GM19025 (cell line): ENCODE measurements around the gene MAPK7.
A peak's percentile ranks its signal among the peaks of the same experiment; 100 is the strongest.

Experiments
- ATAC-seq: cut with Tn5 transposase; IDR thresholded peaks from one replicate; pipeline ENCODE4 v1.9.1; 2021; ENCODE audit warnings: mild to moderate bottlenecking, low read depth, moderate library complexity; ENCODE audit not compliant: unreplicated experiment

Gene MAPK7

GRCh38 chr17:19362277-19363113 is 15.8 kb upstream of the MAPK7 start, which contains the start of gene B9D1:
Gene B9D1, minus strand, starts transcription at chr17:19362723. Its CDS starts 154 bp downstream, at chr17:19362569.
- ATAC-seq: peak; percentile 81

GRCh38 chr17:19363114-19363438 is 15.2 kb upstream of the MAPK7 start:
- no peak for ATAC-seq

GRCh38 chr17:19363460-19364035 is 14.8 kb upstream of the MAPK7 start:
- ATAC-seq: no peak

DNA sequence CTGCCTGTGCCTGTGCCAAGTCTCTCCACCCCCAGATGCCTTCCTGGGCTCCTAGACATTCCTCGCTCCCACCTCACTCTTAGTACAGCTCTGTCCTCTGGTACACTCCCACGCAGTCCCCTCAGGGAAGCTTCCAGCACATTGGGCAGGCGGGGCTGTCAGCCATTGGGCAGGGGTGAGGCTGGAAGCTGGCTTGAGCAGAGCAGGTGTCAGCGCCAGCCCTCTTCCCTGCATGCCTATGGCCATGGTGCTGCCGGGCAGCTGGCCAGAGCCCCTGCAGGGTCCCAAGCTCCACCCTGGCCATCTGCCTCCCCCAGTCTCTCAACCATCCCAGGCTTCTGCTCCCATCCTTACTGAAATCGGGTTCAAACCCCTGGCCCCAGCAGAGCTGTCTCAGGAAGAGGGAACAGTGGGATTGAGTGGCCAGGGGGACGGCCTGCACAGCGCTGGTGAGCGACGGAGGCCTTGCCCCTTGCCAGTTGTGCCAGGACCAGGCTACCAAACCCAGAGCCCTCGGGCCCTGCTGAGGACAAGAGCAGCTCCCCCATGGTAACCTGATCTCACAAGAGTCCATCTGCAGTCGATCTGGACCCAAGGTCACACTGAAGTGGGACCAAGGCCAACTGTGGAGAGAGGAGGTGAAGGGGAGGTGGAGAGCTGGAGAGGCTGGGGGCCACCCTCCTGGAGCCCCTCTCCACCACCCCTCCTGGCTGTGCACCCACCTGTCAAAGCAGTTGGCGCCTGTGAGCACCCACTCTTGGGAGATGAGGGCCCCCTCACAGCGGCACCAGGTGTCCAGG is 13.4 kb upstream of the MAPK7 start:
- no peak for ATAC-seq

DNA sequence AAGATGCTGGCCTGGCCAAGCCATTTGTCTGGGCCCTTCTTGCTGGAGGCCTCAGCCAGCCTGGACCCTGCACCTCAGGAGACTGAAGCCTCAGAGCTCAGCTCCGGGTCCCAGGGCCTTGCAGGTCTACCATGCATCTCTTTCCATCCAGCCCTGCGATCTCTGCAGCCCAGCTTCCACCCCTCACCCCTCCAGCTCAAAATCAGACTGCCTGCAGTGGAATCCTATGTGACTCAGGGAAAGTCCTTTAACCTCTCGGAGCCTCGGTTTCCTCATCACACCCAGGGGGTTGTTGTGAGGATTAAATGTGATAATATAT is 12.8 kb upstream of the MAPK7 start:
- no peak for ATAC-seq

- no peak for ATAC-seq
Measured at GRCh38 chr17:19365833-19366636, 12.3 kb upstream of the MAPK7 start.

DNA sequence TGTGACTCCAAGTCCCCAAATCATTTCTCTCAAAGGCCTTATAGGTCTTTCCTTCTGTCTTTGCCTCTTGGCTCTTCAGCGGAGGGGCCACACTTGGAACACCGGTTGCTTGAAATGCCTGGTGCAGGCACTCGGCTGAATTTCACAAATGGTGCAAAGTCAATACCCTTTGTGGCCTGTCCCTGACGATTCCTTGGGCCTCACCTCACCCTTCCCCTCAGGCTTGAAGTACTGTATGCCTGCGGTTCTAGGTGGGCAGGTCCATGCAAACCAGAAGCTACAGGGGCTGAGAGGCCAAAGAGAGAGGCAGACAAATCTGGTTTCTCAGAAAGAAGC is 11.7 kb upstream of the MAPK7 start:
- ATAC-seq: no peak

DNA sequence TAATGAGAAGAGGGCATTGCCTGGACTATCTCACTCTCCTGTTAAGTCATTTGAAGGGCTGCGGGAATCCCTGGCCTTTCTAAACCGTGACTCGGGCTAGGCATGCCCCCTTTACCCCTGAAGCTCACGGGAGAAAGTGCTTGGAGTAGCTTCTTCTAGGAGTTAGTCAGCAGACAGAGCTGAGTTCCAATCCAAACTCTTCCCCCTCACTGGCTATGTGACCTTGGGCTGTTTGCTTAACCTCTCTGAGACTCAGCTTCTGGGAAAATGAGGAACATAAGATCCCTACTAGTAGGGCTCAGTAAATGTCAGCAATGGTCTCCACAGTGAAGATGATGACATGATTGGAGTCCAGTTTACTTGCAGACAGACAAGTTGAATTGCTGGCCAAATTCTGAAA is 10.1 kb upstream of the MAPK7 start:
- ATAC-seq: no peak

DNA sequence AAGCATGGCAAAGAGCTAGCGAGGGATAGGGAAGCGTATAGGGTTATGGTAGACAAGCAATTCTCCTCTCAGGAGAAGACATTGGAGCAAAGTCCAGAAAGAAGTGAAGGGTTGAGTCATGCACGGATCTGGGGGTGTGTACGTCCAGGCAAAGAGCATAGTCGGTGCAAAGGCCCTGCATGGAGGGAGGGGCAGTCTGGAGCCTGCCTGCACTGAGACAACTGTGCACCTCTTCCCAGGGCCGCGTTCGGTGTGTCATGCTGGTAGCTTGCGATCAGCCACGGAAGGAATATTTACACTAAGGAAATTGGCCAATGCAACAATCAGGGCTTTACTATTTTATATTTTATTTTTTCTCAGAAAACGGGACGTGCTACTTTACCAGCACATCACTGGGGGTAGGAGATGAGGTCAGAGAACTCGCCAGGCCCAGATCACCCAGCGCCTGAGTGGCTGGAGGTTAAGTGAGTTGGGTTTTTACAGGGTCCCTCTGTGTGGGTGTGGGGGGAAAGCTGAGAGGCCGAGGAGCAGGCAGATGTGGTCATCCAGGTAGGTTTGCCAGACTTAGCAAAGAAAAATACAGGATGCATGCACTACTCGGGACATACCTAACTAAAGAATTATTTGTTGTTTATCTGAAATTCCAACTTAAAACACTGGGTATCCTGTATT is 9.1 kb upstream of the MAPK7 start:
- no peak for ATAC-seq

- ATAC-seq: no peak
Measured at GRCh38 chr17:19369846-19370492, 8.3 kb upstream of the MAPK7 start.

DNA sequence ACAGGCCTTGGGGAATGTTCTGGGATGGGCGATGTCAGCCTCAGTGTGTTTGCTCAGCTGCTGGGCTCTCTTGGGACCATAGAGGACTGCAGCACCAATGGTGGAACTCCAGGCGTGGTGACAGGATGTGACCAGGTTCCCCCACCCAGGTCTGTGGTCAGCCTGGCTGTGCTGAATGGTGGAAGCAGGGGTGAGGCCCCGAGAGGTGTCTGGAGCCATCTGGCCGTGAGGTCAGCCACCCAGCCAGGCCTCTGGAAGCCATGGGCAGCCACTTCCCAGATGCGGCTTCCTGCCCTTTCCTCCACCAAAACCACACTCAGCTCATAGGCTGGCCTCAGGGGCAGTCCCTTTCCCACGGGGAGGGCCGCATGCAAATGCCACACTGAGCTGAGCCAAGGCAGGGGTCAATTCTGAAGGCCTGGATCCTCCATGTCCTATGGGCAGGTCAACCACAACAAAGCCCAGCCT is 7.8 kb upstream of the MAPK7 start:
- no peak for ATAC-seq

DNA sequence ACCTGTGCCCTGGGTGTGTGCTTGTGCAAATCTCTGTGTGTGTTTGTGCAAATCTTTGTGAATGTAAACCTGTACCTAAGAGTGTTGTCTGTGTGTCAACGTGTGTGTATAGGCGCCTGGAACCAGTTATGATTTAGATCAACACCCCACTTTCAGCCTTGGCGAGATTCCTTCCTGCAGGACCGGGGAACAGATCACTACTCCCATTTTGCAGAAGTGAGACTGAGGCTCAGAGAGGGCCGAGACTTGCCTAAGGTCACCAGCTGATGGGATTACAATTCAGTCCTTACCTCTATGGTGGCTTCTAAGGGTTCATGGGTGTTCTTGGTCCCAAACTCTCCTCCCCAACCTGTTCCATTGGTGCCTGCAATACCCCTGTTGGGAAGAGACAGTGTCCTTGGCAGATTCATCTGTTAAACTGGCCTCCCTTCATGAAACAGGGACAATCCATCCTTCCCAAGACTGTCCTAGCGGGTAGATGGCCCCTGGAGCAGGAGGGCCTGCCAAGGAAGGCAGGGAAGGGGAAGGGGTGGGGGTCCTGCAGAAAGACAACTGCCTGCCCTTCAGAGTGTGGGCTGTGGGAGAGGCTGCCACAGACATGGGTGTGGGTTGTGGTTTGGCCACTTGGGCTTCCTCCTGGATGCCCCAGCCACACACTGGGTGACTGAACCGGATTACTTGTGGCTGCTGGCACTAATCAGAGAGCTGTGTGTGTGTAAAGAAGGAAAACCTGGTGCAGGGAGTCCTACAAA is 6.9 kb upstream of the MAPK7 start:
- no peak for ATAC-seq

DNA sequence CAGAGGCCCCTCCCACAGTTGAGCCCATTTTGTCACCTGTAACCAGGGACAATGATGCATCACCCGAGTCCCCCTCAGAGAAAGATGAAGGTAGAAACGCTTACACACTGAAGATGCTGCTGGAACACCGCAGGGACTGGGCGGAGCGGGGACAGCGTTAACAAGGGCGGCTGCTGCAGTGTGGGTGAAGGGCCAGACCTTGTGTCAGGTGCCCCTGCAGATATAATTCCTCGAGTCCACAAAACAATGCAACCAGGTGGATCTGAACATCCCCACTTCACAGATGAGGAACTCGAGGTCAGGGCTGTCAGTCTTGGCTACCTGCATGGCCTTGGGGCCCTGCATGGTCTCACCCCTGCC is 6.3 kb upstream of the MAPK7 start:
- no peak for ATAC-seq

DNA sequence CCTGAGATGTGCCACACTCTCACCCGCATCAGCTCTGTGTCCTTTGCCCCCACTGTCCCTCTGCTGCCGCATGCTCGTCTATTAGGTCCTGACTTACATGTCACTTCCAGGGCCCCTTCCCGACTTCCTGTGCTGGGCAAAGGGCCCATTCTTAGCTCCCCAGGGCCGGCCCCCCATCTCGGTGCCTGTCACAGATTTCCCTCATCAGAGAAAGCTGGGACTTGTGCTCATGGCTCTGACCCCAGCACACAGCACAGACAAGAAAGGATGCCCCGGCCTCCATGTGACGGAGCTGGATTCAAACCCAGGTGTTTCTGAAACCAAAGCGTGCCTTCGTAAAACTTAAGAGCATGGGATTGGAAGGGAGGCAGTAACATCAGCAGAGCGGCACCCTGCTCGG is 5.9 kb upstream of the MAPK7 start:
- ATAC-seq: no peak

DNA sequence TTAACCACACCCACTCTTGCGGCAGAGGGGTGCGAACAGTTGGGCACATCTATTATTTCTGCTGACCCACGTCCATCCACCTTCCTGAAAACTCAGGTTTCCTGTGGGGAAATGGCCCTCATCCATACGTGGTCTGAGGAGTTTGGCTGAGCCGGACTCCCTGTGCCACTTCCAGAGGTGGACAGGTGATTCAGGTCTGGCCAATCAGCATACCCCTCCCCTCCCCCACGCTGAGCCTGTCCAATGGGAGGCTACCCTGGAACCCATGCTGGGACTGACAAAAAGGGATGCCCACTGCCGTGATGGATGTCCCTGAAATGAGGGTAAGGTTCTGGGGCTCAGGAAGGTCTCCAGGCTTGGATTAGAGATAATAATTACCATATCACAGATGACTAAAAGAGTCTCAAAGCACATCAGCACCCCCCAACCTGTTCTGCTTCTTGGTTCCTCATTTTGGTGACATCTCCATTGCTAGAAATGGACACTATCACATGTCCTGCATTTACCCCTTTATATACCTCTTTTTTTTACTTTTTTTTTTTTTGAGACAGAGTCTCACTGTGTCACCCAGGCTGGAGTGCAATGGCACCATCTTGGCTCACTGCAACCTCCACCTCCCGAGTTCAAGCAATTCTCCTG is 5.3 kb upstream of the MAPK7 start:
- ATAC-seq: no peak

- no peak for ATAC-seq
Measured at GRCh38 chr17:19374136-19374535, 4.2 kb upstream of the MAPK7 start.

DNA sequence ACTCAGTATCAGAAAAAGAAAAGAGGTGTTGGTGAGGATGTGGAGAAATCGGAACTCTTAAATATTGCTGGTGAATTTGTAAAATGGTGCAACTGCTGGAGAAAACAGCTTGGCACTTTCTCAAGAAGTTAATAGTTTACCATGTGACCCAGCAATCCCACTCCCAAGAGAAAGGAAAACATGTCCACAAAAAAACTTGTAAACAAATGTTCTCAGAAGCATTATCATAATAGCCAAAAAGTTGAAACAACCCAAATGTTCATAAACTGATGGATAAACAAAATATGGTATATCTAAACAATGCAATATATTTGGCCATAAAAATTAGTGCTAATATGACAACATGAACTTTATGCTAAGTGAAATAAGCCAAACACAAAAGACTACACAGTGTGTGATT is 2.6 kb upstream of the MAPK7 start:
- no peak for ATAC-seq

DNA sequence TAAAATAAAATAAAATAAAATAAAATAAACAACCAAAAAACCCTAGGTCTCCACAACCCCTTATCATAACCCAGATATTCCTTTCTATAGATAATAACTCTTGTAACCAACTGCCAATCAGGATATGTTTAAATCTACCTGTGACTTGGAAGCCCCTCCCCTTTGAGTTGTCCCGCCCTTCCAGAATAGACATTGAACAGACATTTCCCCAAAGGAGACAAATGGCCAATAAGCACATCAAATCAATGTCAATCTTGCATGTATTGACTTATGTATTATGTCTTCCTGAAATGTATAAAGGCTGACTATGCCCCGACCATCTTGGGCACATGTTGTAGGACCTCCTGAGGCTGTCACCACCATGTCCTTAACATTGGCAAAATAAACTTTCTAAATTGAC is 1.5 kb upstream of the MAPK7 start:
- no peak for ATAC-seq
